Activated CD4-positive, alpha-beta memory T cell treated with anti-CD3 and anti-CD28 coated beads for 36 hours (primary cell): Measurements from ENCODE around the gene MED13L. TPM values are rescaled to one million over a fixed set of nuclear protein-coding genes. Genes with fewer than 3 reads are reported as not detected.

Experiments
- CTCF ChIA-PET: fragments of 350-600 bp; sonication (Branson Sonifier 250); formaldehyde crosslinking; loops from one replicate; lab custom pipeline; 2021; ENCODE audit warnings: antibody characterized with exemption, inconsistent platforms; lab: Charles Lee
- POLR2A ChIA-PET: fragments of 350-600 bp; sonication (Branson Sonifier 250); formaldehyde crosslinking; loops from one replicate; lab custom pipeline; 2021; ENCODE audit warnings: antibody characterized with exemption; lab: Charles Lee
- DNase-seq: peaks from one replicate; pipeline ENCODE4 v3.0.0-alpha.2; 2020
- H3K27ac Mint-ChIP-seq: one replicate; pipeline ENCODE4 v1.8.0; 2021; ENCODE audit warnings: mixed read lengths
- H3K27me3 Mint-ChIP-seq: one replicate; pipeline ENCODE4 v1.8.0; 2021; ENCODE audit warnings: mixed read lengths
- H3K36me3 Mint-ChIP-seq: one replicate; pipeline ENCODE4 v1.8.0; 2021; ENCODE audit warnings: mixed read lengths
- H3K4me1 Mint-ChIP-seq: one replicate; pipeline ENCODE4 v1.8.0; 2021; ENCODE audit warnings: low read depth, mixed read lengths
- H3K4me3 Mint-ChIP-seq: one replicate; pipeline ENCODE4 v1.8.0; 2021; ENCODE audit warnings: mild to moderate bottlenecking, mixed read lengths
- H3K9me3 Mint-ChIP-seq: one replicate; pipeline ENCODE4 v1.8.0; 2021; ENCODE audit warnings: mixed read lengths
- intact Hi-C: fragments of 100-400 bp; cut with micrococcal nuclease; formaldehyde crosslinking; loops from one replicate; pipeline ENCODE4 v1.15.1; 2023
- total RNA-seq, 2 experiments: library from RNA; stranded (reverse); gene quantifications; one replicate each; pipeline ENCODE4 v1.2.3, GENCODE V29; 2021

MED13L gene
- 10 to 100 TPM; 37.7 to 41.4 TPM for total RNA-seq

DNA sequence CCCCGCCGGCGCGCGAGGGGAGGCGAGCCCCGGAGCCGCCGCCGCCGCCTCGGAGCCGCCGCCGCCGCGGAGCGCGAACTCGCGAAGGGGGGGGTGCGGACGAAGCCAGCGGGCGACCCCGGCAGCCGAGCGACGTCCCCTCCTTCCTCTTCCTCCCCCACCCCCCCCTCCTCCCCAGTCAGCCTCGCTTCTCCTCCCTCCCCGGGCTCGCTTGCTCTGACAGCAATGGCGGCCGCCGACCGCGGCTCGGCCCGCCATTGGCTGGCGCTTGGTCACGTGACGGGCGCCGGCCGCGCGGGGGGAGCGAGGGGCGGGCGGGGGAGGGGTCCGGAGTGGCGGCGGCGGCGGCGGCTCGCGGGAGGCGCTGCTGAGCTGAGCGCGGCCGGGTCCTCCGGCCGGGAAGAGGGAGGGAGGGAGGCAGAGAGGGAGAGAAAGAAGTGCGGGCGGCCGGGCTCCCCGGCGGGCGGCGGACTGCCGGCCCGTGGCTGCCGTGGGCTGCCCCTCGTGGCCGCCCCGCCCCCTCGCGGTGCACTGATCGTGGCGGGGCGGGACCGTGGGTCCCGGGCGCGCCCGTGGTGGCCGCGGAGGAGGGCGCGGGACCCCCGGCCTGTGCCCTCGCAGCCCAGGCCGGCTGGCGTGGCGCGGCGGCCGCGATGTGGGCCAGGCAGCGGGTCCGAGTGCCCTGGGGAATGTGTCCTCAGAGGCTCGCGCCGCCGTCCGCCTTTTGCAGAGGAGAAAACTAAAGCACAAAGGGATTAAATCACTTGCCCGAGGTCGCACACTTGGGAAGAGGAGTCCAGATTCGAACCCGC lies at the start of gene MED13L:
TSS of gene MED13L (minus strand) at position 227 of the 812 bp plus-strand sequence. CDS start 562 bp downstream, outside the sequence.
- peaks cover 2% of the 10 kb centered on the region for H3K36me3 Mint-ChIP-seq

DNA sequence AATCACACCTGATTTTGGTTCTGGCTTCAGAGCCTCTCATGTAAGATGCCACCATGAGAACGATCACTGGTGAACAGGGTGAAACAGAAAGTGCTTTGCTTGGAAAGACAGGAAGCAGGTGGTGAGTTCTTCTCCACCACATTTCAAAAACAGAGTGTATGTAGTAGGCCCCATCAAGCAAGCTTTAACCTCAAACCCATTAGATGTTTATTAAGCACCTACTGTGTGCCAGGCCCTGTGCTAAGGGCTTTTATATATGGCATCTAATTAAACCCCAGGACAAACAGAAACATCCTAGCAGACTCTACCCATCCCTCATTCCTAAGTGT lies 47.8 kb upstream of the MED13L start:
- DNase-seq = peak; percentile 14
- Mint-ChIP-seq H3K27me3 (no peaks in the 10 kb centered on the region), H3K27ac (no peak overlapping the region), H3K4me1 (peaks cover 29% of the 10 kb centered on the region), H3K9me3 (no peaks in the 10 kb centered on the region), H3K36me3 (no peaks in the 10 kb centered on the region), H3K4me3 (no peak overlapping the region)
- ChIA-PET POLR2A (no interaction called here), CTCF (no interaction called here)
- intact Hi-C loops = loop anchor here (2.0 kb wide), 2 partner anchors 34 to 48 kb away; partner anchors contain the start of gene MED13L

More for the DNA sequence above, at the start of gene MED13L:
- peak within 1 kb of the TSS; percentile 86 for H3K27ac Mint-ChIP-seq
- ChIA-PET POLR2A (no interaction called here), CTCF (interaction anchor here (0.6 to 1.4 kb wide), 3 partner anchors 147 to 322 kb away, joined by 3 to 4 read pairs (median 3); no protein-coding TSS in a partner anchor)
- intact Hi-C loops = loop anchor here (1.0 to 10.0 kb wide), 8 partner anchors 47 to 540 kb away; partner anchors contain the start of genes MAP1LC3B2, RNFT2 and SPRING1
- no peaks in the 10 kb centered on the region for H3K9me3 Mint-ChIP-seq
- peak; percentile 91 for DNase-seq
- peak within 1 kb of the TSS; percentile 93 for H3K4me3 Mint-ChIP-seq
- peaks cover 36% of the 10 kb centered on the region for H3K4me1 Mint-ChIP-seq
- no peaks in the 10 kb centered on the region for H3K27me3 Mint-ChIP-seq

DNA sequence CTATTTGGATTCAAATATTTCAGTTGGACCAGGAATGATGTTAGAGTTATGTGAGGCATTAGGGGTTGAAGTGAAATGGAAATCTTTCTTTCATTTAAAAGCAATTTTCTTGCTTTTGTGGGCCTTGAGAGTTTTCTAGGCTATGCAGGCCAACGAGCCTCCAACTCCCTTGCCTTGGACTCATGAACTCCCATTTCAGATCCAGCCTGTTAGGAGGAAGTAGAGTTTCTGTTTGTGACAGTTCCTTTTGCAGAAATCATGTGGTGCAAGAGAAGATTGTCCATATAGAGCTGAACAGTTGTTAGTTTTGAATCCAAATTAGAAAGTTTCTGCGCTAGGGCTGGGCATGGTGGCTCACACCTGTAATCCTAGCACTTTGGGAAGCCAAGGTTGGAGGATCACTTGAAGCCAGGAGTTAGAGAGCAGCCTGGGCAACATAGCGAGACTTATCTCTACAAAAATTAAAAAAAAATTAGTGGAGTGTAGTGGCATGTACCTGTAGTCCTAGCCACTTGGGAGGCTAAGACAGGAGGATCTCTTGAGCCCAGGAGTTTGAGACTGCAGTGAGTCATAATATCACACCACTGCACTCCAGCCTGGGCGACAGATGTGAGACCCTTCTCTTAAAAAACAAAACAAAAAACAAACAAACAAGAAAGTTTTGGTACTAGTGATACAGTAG lies 47.3 kb upstream of the MED13L start:
- POLR2A ChIA-PET = no interaction called here
- H3K4me3 Mint-ChIP-seq = no peak overlapping the region
- intact Hi-C loops = loop anchor here (2.0 kb wide), 2 partner anchors 34 to 48 kb away; partner anchors contain the start of gene MED13L

GRCh38 chr12:116323406-116324386 lies 46.2 kb upstream of the MED13L start:
- Mint-ChIP-seq H3K4me1 (peaks cover 38% of the 10 kb centered on the region), H3K4me3 (no peak overlapping the region), H3K36me3 (no peaks in the 10 kb centered on the region), H3K27me3 (no peaks in the 10 kb centered on the region), H3K9me3 (no peaks in the 10 kb centered on the region), H3K27ac (no peak overlapping the region)
- no peak for DNase-seq
- CTCF ChIA-PET = interaction anchor here (0.6 kb wide), 1 partner anchor 298 kb away, joined by 4 read pairs; no protein-coding TSS in a partner anchor
- intact Hi-C loops = loop anchor here (2.0 kb wide), 2 partner anchors 35 to 47 kb away; partner anchors contain the start of gene MED13L
- POLR2A ChIA-PET = interaction anchor here (0.5 kb wide), 1 partner anchor 107 kb away, joined by 3 read pairs; no protein-coding TSS in a partner anchor

More for the DNA sequence above, 47.3 kb upstream of the MED13L start:
- CTCF ChIA-PET = no interaction called here
- no peaks in the 10 kb centered on the region for H3K27me3 Mint-ChIP-seq
- no peaks in the 10 kb centered on the region for H3K9me3 Mint-ChIP-seq
- peaks cover 34% of the 10 kb centered on the region for H3K4me1 Mint-ChIP-seq
- H3K36me3 Mint-ChIP-seq = no peaks in the 10 kb centered on the region
- H3K27ac Mint-ChIP-seq = no peak overlapping the region
- DNase-seq = no peak

DNA sequence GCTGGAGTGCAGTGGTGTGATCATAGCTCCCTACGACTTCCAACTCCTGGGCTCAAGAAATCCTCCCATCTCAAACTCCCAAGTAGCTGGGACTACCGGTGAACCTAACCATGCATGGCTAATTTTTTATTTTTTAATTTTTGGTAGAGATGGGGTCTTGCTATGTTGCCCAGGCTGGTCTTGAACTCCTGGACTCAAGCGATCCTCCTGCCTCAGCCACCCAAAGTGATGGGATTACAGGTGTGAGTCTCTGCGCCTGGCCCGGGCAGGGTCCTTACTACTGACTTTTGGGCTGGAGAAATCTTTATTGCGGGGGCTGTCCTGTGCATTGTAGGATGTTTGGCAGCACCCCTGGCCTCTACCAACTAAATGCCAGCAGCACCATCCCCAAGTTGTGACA lies 44.4 kb upstream of the MED13L start:
- H3K36me3 Mint-ChIP-seq = no peaks in the 10 kb centered on the region
- POLR2A ChIA-PET = no interaction called here

DNA sequence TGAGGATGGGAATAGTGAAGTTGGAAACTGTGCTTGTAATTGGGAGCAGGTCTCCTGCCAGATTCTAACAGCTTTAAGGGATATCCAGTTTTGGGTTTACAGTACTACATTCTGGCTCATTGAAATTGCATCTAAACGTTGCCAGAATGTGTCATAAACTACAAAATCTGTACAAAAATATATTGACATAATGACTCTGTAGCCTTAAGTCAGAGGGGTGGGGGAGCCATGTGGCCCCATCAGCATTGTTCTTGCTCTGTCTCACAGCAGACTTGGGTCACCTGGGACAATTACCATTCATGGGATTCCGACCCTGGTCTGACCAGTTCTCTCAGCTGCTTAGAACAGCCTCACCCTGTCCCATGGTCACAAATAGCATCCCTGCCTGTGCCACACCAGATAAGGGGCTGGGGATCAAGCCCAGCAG lies 43.3 kb upstream of the MED13L start:
- intact Hi-C loops = no loop called here

More for the DNA sequence above, 44.4 kb upstream of the MED13L start:
- DNase-seq = no peak
- CTCF ChIA-PET = no interaction called here
- H3K27ac Mint-ChIP-seq = no peak overlapping the region
- H3K27me3 Mint-ChIP-seq = no peaks in the 10 kb centered on the region
- H3K4me3 Mint-ChIP-seq = no peak overlapping the region
- intact Hi-C loops = no loop called here
- H3K9me3 Mint-ChIP-seq = no peaks in the 10 kb centered on the region
- H3K4me1 Mint-ChIP-seq = peaks cover 38% of the 10 kb centered on the region

DNA sequence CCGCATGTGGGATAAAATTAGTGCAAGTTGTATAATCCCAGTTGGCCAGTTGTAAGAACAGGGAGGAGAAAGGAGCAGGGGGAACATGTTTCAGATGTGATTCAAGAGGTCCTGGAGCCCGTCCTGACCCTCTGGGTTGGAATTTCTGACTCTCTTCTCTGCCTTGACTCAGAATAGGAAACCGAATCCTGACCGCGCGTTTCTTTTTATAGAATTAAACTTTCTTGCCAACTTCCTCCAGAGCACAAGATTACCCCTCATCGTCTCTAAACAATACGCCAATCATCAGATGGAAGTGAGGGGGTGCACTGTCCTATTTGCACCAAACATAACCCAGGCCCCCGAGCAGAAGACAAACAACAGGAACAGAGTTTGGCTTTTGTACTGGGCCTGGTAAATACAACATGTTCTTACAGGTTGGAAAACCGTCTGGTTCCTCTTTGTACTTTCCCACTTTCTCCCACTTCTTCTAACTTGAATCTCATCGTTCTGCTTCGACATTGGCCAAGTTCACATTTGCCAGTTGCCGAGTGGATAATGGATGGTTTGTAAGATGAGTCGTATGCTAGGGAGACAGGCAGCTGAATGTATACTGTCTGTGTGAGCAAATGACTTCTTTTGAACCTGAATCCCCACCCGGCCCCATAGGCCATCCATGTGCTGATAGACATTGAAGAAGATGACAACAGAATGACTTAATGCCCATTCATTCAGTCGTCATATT lies 42.6 kb upstream of the MED13L start:
- Mint-ChIP-seq H3K9me3 (no peaks in the 10 kb centered on the region), H3K4me1 (peaks cover 29% of the 10 kb centered on the region), H3K36me3 (no peaks in the 10 kb centered on the region), H3K27ac (no peak overlapping the region), H3K27me3 (no peaks in the 10 kb centered on the region), H3K4me3 (no peak overlapping the region)
- intact Hi-C loops = no loop called here
- ChIA-PET CTCF (no interaction called here), POLR2A (no interaction called here)
- DNase-seq = peak; percentile 40

More for the DNA sequence above, 43.3 kb upstream of the MED13L start:
- no peak for DNase-seq
- Mint-ChIP-seq H3K9me3 (no peaks in the 10 kb centered on the region), H3K4me3 (no peak overlapping the region), H3K27me3 (no peaks in the 10 kb centered on the region), H3K36me3 (no peaks in the 10 kb centered on the region), H3K27ac (no peak overlapping the region), H3K4me1 (peaks cover 37% of the 10 kb centered on the region)
- ChIA-PET POLR2A (no interaction called here), CTCF (no interaction called here)

DNA sequence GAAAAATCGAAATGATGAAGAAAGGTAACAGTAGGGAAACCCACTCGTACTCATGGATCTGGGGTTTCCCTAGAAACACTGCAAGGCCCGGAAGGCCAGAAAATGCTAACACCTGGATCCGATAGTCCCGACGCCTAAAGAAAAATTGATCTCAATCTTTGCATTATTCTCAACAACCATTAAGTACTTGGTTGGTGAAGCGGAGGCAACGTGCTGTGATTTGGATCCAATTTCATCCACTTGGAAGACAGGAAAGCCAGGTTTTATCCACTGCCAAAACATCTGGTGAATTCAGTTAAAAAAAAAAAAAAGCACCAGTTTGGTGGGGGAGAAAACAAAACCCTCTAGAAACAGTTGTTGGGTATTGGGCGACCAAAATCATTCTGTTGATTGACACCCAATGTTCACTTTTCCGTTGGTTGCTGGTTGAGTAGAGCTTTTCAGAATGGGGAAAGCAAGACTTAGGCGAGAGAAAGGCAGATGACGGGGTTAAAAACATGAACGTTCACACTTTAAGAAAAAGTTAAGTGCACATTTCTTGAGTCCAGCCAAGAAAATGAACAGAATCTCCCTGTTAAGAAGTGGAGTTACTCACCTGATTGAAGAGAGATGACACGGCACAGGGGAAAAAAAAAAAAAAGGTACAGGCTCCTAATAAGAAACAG lies 41.9 kb upstream of the MED13L start:
- intact Hi-C loops = no loop called here

DNA sequence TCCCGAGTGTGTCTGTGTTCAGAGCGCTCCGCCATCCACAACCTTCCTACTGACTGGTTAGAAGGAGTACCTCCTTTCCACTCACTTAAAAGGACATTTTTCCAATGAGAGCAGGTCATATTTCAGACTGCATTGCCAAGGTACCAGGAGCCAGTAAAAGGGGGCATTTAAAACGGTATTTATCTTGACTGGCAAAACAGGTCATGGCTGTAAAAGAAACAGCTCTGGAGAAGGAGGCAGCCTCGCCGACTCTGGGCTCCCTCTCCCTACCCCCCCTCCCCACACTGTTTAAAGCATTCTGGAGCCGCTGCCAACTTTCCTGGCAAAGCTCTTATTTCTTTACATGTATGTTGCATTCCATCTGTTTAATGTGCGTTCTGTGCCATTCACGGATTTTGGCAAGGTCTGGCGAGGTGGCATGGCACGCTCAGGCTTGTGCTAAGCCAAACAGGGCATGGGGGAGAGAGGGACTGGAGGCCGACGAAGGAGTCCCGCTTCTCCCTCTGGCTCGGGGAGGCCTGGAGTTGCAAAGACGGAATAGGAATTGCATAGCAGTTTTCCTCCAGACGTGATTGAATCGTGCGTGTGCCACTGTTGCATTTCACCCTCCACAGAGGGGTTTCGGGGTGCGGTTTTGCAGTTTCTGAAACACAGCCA lies 41.2 kb upstream of the MED13L start:
- intact Hi-C loops = no loop called here
- no peaks in the 10 kb centered on the region for H3K9me3 Mint-ChIP-seq
- no peak overlapping the region for H3K27ac Mint-ChIP-seq
- POLR2A ChIA-PET = no interaction called here
- CTCF ChIA-PET = no interaction called here
- H3K4me1 Mint-ChIP-seq = peaks cover 16% of the 10 kb centered on the region
- no peak overlapping the region for H3K4me3 Mint-ChIP-seq
- DNase-seq = no peak
- H3K27me3 Mint-ChIP-seq = no peaks in the 10 kb centered on the region
- H3K36me3 Mint-ChIP-seq = no peaks in the 10 kb centered on the region

More for the DNA sequence above, 41.9 kb upstream of the MED13L start:
- DNase-seq = no peak
- Mint-ChIP-seq H3K27ac (no peak overlapping the region), H3K9me3 (no peaks in the 10 kb centered on the region), H3K36me3 (no peaks in the 10 kb centered on the region), H3K4me1 (peaks cover 22% of the 10 kb centered on the region), H3K4me3 (no peak overlapping the region), H3K27me3 (no peaks in the 10 kb centered on the region)
- CTCF ChIA-PET = no interaction called here
- POLR2A ChIA-PET = no interaction called here

DNA sequence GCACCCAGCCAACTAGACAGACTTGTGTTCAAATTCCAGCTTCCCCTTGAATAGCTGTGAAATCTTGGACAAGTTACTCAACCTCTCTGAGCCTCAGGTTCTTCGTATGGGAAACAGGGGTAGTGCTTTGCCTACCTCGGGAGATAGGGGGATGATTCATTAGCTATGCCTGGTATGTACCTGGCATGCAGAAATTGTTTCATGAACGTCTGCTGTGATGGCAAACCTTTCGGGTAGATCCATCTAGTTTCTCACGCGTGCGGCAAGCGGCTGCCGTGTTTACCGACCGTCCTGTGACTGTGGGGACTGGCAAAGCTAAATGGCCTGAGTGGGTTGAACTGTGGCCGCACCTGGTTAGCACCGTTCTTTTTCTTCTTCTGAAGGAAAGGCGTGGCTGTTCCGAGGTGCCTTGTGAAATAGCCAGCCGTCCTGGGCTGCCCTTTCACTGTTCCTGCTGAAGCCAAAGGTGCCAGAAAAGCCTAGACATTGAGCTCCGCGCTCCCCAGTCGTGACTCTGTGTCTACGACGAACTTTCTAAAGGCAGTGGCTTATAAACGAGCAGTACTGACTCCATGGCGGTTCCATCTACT lies 40.6 kb upstream of the MED13L start:
- Mint-ChIP-seq H3K27me3 (no peaks in the 10 kb centered on the region), H3K36me3 (no peaks in the 10 kb centered on the region), H3K27ac (no peak overlapping the region), H3K4me3 (no peak overlapping the region), H3K4me1 (peaks cover 13% of the 10 kb centered on the region), H3K9me3 (no peaks in the 10 kb centered on the region)
- no peak for DNase-seq
- intact Hi-C loops = no loop called here
- POLR2A ChIA-PET = no interaction called here
- CTCF ChIA-PET = no interaction called here
